Fibroblast of skin of left quadriceps (primary cell): ENCODE data around the gene LASP1NB.
A peak's percentile ranks its signal among the peaks of the same experiment; 100 is the strongest.
"Not testable (repeated sequence)": the region's sequence is repeated elsewhere in the genome, so short reads cannot be mapped to it uniquely, and the experiment has no call there.

Source experiments
- DNase-seq, 2 experiments: peaks; one replicate each; pipeline ENCODE4 v3.0.0-alpha.2; 2013; ENCODE audit warnings: low read depth in 2 of 2

LASP1NB gene

GRCh38 chr17:38918129-38918913 lies 7.1 kb upstream of the LASP1NB start:
- no peak for DNase-seq

- DNase-seq: no peak
Measured at GRCh38 chr17:38918916-38919315, 6.5 kb upstream of the LASP1NB start.

- no peak for DNase-seq
Measured at GRCh38 chr17:38919316-38920078, 5.9 kb upstream of the LASP1NB start.

GRCh38 chr17:38920374-38921291 lies 4.8 kb upstream of the LASP1NB start:
- DNase-seq: no peak

GRCh38 chr17:38921756-38922411 lies 3.5 kb upstream of the LASP1NB start:
- no peak for DNase-seq

- DNase-seq: peak; percentile 39 to 48
Measured at GRCh38 chr17:38922538-38923297, 2.7 kb upstream of the LASP1NB start.

GRCh38 chr17:38926293-38927070 lies 1.1 kb downstream of the LASP1NB start:
- no peak for DNase-seq

GRCh38 chr17:38930782-38931181 lies 5.4 kb downstream of the LASP1NB start:
- DNase-seq: not testable (repeated sequence)

GRCh38 chr17:38933962-38934361 lies 8.5 kb downstream of the LASP1NB start:
- DNase-seq: not testable (repeated sequence)

GRCh38 chr17:38939987-38940386 lies 14.6 kb downstream of the LASP1NB start:
- no peak for DNase-seq

GRCh38 chr17:38940404-38940803 lies 15.0 kb downstream of the LASP1NB start:
- no peak for DNase-seq

- DNase-seq: no peak
Measured at GRCh38 chr17:38942696-38943334, 17.4 kb downstream of the LASP1NB start.

- DNase-seq: no peak
Measured at GRCh38 chr17:38943607-38944006, 18.2 kb downstream of the LASP1NB start.

GRCh38 chr17:38947189-38947588 lies 21.8 kb downstream of the LASP1NB start:
- DNase-seq: no peak

GRCh38 chr17:38953800-38954199 lies 28.4 kb downstream of the LASP1NB start:
- DNase-seq: not testable (repeated sequence)

- peak; percentile 54 to 57 for DNase-seq
Measured at GRCh38 chr17:38958326-38958725, 32.9 kb downstream of the LASP1NB start.

GRCh38 chr17:38958756-38959155 lies 33.3 kb downstream of the LASP1NB start:
- DNase-seq: peak; percentile 57 to 64

GRCh38 chr17:38959508-38959907 lies 34.1 kb downstream of the LASP1NB start:
- no peak for DNase-seq

GRCh38 chr17:38960402-38960801 lies 35.0 kb downstream of the LASP1NB start:
- no peak for DNase-seq
